K562 (cell line): ENCODE data around the gene AAMDC. TPM values are rescaled to one million over a fixed set of nuclear protein-coding genes. Genes with fewer than 3 reads are reported as not detected.

Experiments used
- ATAC-seq: fragments of 200-7000 bp; cut with Tn5 transposase; 3 replicates; pipeline ENCODE4 v1.9.1; 2020; ENCODE audit warnings: moderate library complexity
- BruUV-seq: library from RNA; stranded (reverse); fragments of 400-500 nt; replicated peaks from 2 replicates; lab custom pipeline; 2021; lab: Mats Ljungman, UMichigan
- CTCF ChIA-PET: fragments of 300-600 bp; formaldehyde crosslinking; extraction: SDS; loops from one replicate; lab custom pipeline; 2021; ENCODE audit warnings: low intra/inter-chr PET ratio; lab: Yijun Ruan, JAX
- POLR2A ChIA-PET: fragments of 300-600, 350-650 bp; sonication (Branson Sonifier 250); formaldehyde crosslinking; extraction: SDS; loops from one replicate; lab custom pipeline; 2021; ENCODE audit warnings: antibody characterized with exemption, inconsistent platforms; lab: Yijun Ruan, JAX
- DNase-seq, 4 experiments: peaks; one replicate each; pipeline versions ENCODE4 v3.0.0 to v3.0.0-alpha.2; 2011 to 2018; ENCODE audit warnings: low spot score in 3 of 4, mixed read lengths in 3 of 4; ENCODE audit errors: extremely low read depth in 1 of 4
- FAIRE-seq: peaks from 2 replicates; lab custom pipeline; 2011; peaks lifted over from hg19 to GRCh38; lab: Jason Lieb, UNC
- H2AFZ ChIP-seq: 2 replicates; pipeline ENCODE4 v1.6.0; 2011; ENCODE audit warnings: low read depth, low read length, control low read depth, inconsistent platforms
- H3K27ac ChIP-seq: fragments of 200-600 bp; 3 replicates; pipeline ENCODE4 v1.8.0; 2011; ENCODE audit warnings: low read depth, mild to moderate bottlenecking, control low read depth, inconsistent platforms, low read length, moderate library complexity, mixed read lengths; ENCODE audit errors: extremely low read depth
- H3K27me3 ChIP-seq, 2 experiments: fragments of 300-600 bp in 1 of 2; 2 replicates in 1 of 2; 3 replicates in 1 of 2; pipeline versions ENCODE4 v1.6.0 to v1.8.0; 2011; ENCODE audit warnings: inconsistent platforms in 2 of 2, low read length in 2 of 2, mild to moderate bottlenecking in 1 of 2, mixed read lengths in 1 of 2, moderate library complexity in 1 of 2; ENCODE audit not compliant: control insufficient read depth in 2 of 2, insufficient read depth in 2 of 2
- H3K36me3 ChIP-seq: fragments of 300-600 bp; 3 replicates; pipeline ENCODE4 v1.8.0; 2011; ENCODE audit warnings: mild to moderate bottlenecking, low read length, inconsistent platforms; ENCODE audit not compliant: control insufficient read depth, insufficient read depth
- H3K4me1 ChIP-seq, 2 experiments: fragments of 200-600 bp in 1 of 2; replicated peaks in 1 of 2; 2 replicates in 1 of 2; 3 replicates in 1 of 2; pipeline versions ENCODE4 v1.5.1 to v1.8.0; 2011; ENCODE audit warnings: inconsistent platforms in 2 of 2, low read length in 2 of 2, mild to moderate bottlenecking in 1 of 2, mixed read lengths in 1 of 2, moderate library complexity in 1 of 2; ENCODE audit not compliant: control insufficient read depth in 2 of 2, insufficient read depth in 2 of 2
- H3K4me2 ChIP-seq: 2 replicates; pipeline ENCODE4 v1.6.1; 2011; ENCODE audit warnings: low read length, control low read depth, inconsistent platforms, mixed read lengths; ENCODE audit not compliant: insufficient read depth
- H3K4me3 ChIP-seq: fragments of 200-600 bp; sonication (generic), shearing (Covaris generic); 2 replicates; pipeline ENCODE4 v1.5.1; 2016; ENCODE audit warnings: control low read depth, inconsistent platforms
- H3K79me2 ChIP-seq: fragments of 200-600 bp; 3 replicates; pipeline ENCODE4 v1.8.0; 2011; ENCODE audit warnings: low read length, inconsistent platforms; ENCODE audit not compliant: control insufficient read depth, insufficient read depth
- H3K9ac ChIP-seq, 2 experiments: 2 replicates each; pipeline versions ENCODE4 v1.6.0 to v1.6.1; 2011; ENCODE audit warnings: low read depth in 2 of 2, low read length in 2 of 2, control low read depth in 1 of 2, inconsistent platforms in 1 of 2, mild to moderate bottlenecking in 1 of 2, mixed read lengths in 1 of 2; ENCODE audit not compliant: insufficient read depth in 1 of 2
- H3K9me1 ChIP-seq: one replicate; pipeline ENCODE4 v1.6.0; 2011; ENCODE audit warnings: inconsistent platforms, mild to moderate bottlenecking, low read length, moderate library complexity; ENCODE audit not compliant: control insufficient read depth, insufficient read depth
- H3K9me3 ChIP-seq: replicated peaks from 2 replicates; pipeline ENCODE4 v1.5.1; 2011; ENCODE audit warnings: low read depth, low read length, inconsistent platforms; ENCODE audit not compliant: control insufficient read depth, insufficient read depth
- H4K20me1 ChIP-seq: replicated peaks from 2 replicates; pipeline ENCODE4 v1.6.1; 2011; ENCODE audit warnings: low read length, inconsistent platforms, mixed read lengths; ENCODE audit not compliant: control insufficient read depth, insufficient read depth
- ADNP ChIP-seq: fragments of 200-800 bp; sonication (Bioruptor generic); IDR thresholded peaks from 2 replicates; pipeline ENCODE4 v1.6.1; 2016; ENCODE audit warnings: missing genetic modification characterization, missing compliant biosample characterization
- ERF ChIP-seq: fragments of 450-650 bp; formaldehyde crosslinking; IDR thresholded peaks from 2 replicates; pipeline ENCODE4 v1.4.0; 2020; ENCODE audit warnings: mild to moderate bottlenecking, mixed read lengths
- EZH2 ChIP-seq: IDR thresholded peaks from 2 replicates; pipeline ENCODE4 v1.6.1; 2012; ENCODE audit warnings: low read depth, mild to moderate bottlenecking, inconsistent platforms, low read length, borderline replicate concordance
- GATAD2A ChIP-seq: fragments of 450-650 bp; IDR thresholded peaks from 2 replicates; pipeline ENCODE4 v1.6.1; 2017
- GATAD2B ChIP-seq: fragments of 450-650 bp; IDR thresholded peaks from 2 replicates; pipeline ENCODE4 v1.6.1; 2017; ENCODE audit warnings: mild to moderate bottlenecking, borderline replicate concordance
- ID3 ChIP-seq, 2 experiments: fragments of 250-450 bp in 1 of 2; fragments of 450-650 bp in 1 of 2; sonication (Bioruptor Pico) in 1 of 2; IDR thresholded peaks; 2 replicates each; pipeline versions ENCODE4 v1.6.1 to v1.8.0; 2016 to 2021; ENCODE audit warnings: mild to moderate bottlenecking in 2 of 2, moderate library complexity in 2 of 2, missing compliant biosample characterization in 1 of 2, missing genetic modification characterization in 1 of 2
- KDM1A ChIP-seq, 2 experiments: fragments of 450-650 bp; IDR thresholded peaks; 2 replicates each; pipeline ENCODE4 v1.6.1; 2016; ENCODE audit warnings: mild to moderate bottlenecking in 2 of 2
- LARP7 ChIP-seq: fragments of 450-650 bp; IDR thresholded peaks from 2 replicates; pipeline ENCODE4 v1.6.1; 2016
- MLLT1 ChIP-seq, 2 experiments: fragments of 450-650 bp; IDR thresholded peaks; 2 replicates each; pipeline ENCODE4 v1.6.1; 2016
- NCOA6 ChIP-seq: fragments of 450-650 bp; IDR thresholded peaks from 2 replicates; pipeline ENCODE4 v1.6.1; 2017; ENCODE audit warnings: mild to moderate bottlenecking
- POLR2H ChIP-seq: IDR thresholded peaks from 2 replicates; pipeline ENCODE4 v1.6.1; 2016; ENCODE audit warnings: missing genetic modification characterization, low read depth, mild to moderate bottlenecking, control low read depth, missing compliant biosample characterization, moderate library complexity
- POLR3G ChIP-seq: IDR thresholded peaks from 2 replicates; pipeline ENCODE4 v1.6.1; 2011; ENCODE audit not compliant: insufficient read length, insufficient replicate concordance; ENCODE audit errors: extremely low read depth
- POU5F1 ChIP-seq: fragments of 150-350 bp; IDR thresholded peaks from 2 replicates; pipeline ENCODE4 v1.6.1; 2014; ENCODE audit warnings: borderline replicate concordance, low read length, low read depth, mild to moderate bottlenecking; ENCODE audit not compliant: partially characterized antibody
- RBM15 ChIP-seq: fragments of 200-400 bp; formaldehyde crosslinking; IDR thresholded peaks from 2 replicates; pipeline ENCODE4 v1.6.1; 2018; ENCODE audit warnings: mild to moderate bottlenecking, low read length, moderate library complexity; ENCODE audit not compliant: insufficient read depth
- SIX5 ChIP-seq, 2 experiments: IDR thresholded peaks; 2 replicates each; pipeline ENCODE4 v1.6.1; 2011; ENCODE audit warnings: low read length in 2 of 2, borderline replicate concordance in 1 of 2, low read depth in 1 of 2, mild to moderate bottlenecking in 1 of 2, moderate library complexity in 1 of 2; ENCODE audit not compliant: insufficient read depth in 1 of 2
- SRF ChIP-seq, 2 experiments: fragments of 250-450, 450-650 bp in 1 of 2; sonication (Bioruptor Pico) in 1 of 2; sonication (generic) in 1 of 2; formaldehyde crosslinking; IDR thresholded peaks; 2 replicates each; pipeline versions ENCODE4 v1.5.0 to v1.5.1; 2020 to 2022; ENCODE audit warnings: mild to moderate bottlenecking in 1 of 2, missing genetic modification reagents in 1 of 2
- SRSF3 ChIP-seq: fragments of 200-400 bp; formaldehyde crosslinking; IDR thresholded peaks from 2 replicates; pipeline ENCODE4 v1.6.1; 2016; ENCODE audit warnings: mild to moderate bottlenecking, low read length, moderate library complexity; ENCODE audit not compliant: insufficient read depth
- SRSF7 ChIP-seq: fragments of 200-400 bp; formaldehyde crosslinking; optimal IDR thresholded peaks from 2 replicates; pipeline ENCODE3; 2017; ENCODE audit warnings: mild to moderate bottlenecking, low read depth, low read length
- STAT5A ChIP-seq: IDR thresholded peaks from 2 replicates; pipeline ENCODE4 v1.6.1; 2012; ENCODE audit warnings: low read length, inconsistent platforms, borderline replicate concordance
- TCF7L2 ChIP-seq: fragments of 150-350 bp; IDR thresholded peaks from 2 replicates; pipeline ENCODE4 v1.6.1; 2016; ENCODE audit warnings: low read depth, mild to moderate bottlenecking, low read length, moderate library complexity
- ZNF408 ChIP-seq: fragments of 250-450 bp; sonication (Bioruptor Pico); IDR thresholded peaks from 2 replicates; pipeline ENCODE4 v1.4.0; 2020; ENCODE audit warnings: low read depth, mild to moderate bottlenecking, moderate library complexity
- ZNF41 ChIP-seq: fragments of 250-450 bp; sonication (Bioruptor Pico); conservative IDR thresholded peaks from 2 replicates; pipeline ENCODE4 v1.4.0; 2020; ENCODE audit warnings: mild to moderate bottlenecking
- WGBS: fragments of 100-300 bp; shearing (Covaris generic); methylation state at CpG from one replicate; pipeline ENCODE4 v1.1.6; 2016; ENCODE audit warnings: low coverage, mixed read lengths; ENCODE audit not compliant: insufficient coverage; ENCODE audit errors: missing lambda C conversion rate; 5-methylcytosine and 5-hydroxymethylcytosine counted together
- in situ Hi-C: fragments of 300-500 bp; cut with MboI; formaldehyde crosslinking; loops from 4 replicates; pipeline ENCODE4 v1.15.0; 2018; ENCODE audit warnings: inconsistent platforms, mixed read lengths
- intact Hi-C: fragments of 100-400 bp; cut with micrococcal nuclease; formaldehyde crosslinking; loops from 2 replicates; pipeline ENCODE4 v1.14.2; 2022
- polyA plus RNA-seq, 8 experiments: library from polyadenylated mRNA; depleted of rRNA in 4 of 8; stranded (reverse) in 5 of 8; unstranded in 3 of 8; fragments of >200 nt; fragmentation: Nextera tagmentation in 2 of 8; fragmentation: Illumina TruSeq in 1 of 8; extraction: Ambion mirVana in 2 of 8; extraction: Trizol in 1 of 8; gene quantifications; 2 replicates each; pipeline versions ENCODE4 v1.2.1 to v1.2.3, GENCODE V29; 2011 to 2014; ENCODE audit warnings: inconsistent platforms in 1 of 8, missing spikeins in 1 of 8
- total RNA-seq, 7 experiments: library from RNA; depleted of rRNA in 6 of 7; stranded (reverse); fragments of >200 nt in 6 of 7; fragmentation: Illumina TruSeq in 2 of 7; extraction: Trizol in 2 of 7; gene quantifications; 2 replicates each; pipeline versions ENCODE4 v1.2.1 to v1.2.3, GENCODE V29; 2011 to 2021; ENCODE audit warnings: low replicate concordance in 1 of 7

Gene AAMDC
- total and polyA plus RNA-seq, 9 of the 15 experiments (the other 6 are each of a cell fraction or from before 2014, with no cell fraction given), result 10.4 to 40.6 (median 15.6) TPM

DNA sequence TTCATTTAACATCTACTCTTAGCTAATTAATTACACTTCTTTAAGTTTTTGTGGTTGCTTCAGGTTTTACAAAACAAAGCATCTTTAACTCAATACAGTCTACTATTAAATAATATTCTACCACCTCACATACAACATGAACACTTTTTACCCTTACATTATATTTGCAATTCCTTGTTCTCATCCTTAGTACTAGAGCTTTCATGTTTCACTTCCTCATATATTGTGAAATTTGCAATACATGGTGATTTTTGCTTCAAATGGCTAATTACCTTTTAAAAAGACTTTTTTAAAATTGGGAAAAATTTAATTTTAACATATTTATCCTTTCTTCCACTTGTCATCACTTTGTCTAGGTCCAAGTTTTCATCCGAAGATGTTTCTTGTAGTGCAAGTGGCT, 37.9 kb upstream of the AAMDC start (continued):
- TF ChIP-seq SIX5 (IDR thresholded peaks at IDR 0.05; ENCODE audit: borderline replicate concordance in 1 of 2, insufficient read depth in 1 of 2, low read depth in 1 of 2, low read length in 2 of 2) (no peak), GATAD2A (no peak), POLR3G (no peak), ID3 (CRISPR knock-in tag; IDR thresholded peaks at IDR 0.05) (no peak), ID3 (tag; IDR thresholded peaks at IDR 0.05) (no peak)

DNA sequence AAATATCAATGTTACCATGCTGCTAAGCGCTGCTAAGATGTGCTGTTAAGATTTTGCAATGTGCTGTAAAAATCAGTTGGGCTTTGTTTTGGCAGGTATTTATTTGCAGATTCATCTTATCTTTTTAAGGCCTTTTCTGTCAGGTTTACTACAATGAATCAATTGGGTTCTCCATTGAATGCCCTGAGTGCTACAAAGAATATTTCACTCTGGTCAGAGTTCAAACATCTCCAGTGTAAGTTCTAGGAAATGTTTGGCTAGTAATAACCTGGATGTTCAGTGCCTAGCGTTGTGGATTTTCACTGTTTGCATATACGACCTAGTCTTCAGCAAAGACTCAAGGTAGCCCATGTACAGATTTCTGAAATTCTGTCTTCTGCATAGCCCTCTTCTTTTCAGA, 36.4 kb upstream of the AAMDC start:
- Histone ChIP-seq H3K27ac (no peak overlapping the region), H2AFZ (no peak overlapping the region), H4K20me1 (no peaks in the 10 kb centered on the region; the same call in 1 of the 2 replicates), H3K4me1 (peaks cover 0 to 5% of the 10 kb centered on the region in 2 experiments; a peak in 2 of 5 replicates), H3K4me3 (no peak overlapping the region), H3K79me2 (peaks cover 77% of the 10 kb centered on the region), H3K36me3 (no peaks in the 10 kb centered on the region; the same call in 2 of the 3 replicates), H3K4me2 (no peak overlapping the region), H3K9ac (no peak overlapping the region), H3K9me1 (no peaks in the 10 kb centered on the region), H3K27me3 (no peaks in the 10 kb centered on the region)
- DNase-seq (no peak), FAIRE-seq (no peak), ATAC-seq (no peak)
- BruUV-seq, result no TSS peak
- POLR2A ChIA-PET, result no interaction called here
- in situ Hi-C loops (no loop called here), intact Hi-C loops (no loop called here)
- WGBS, result 76% methylated on average over 3 of the region's 3 CpGs
- CTCF ChIA-PET, result no interaction called here
- no peak for TF ChIP-seq ERF (CRISPR knock-in tag)
- no peak for TF ChIP-seq SRSF3
- TF ChIP-seq SRF (CRISPR knock-in tag; IDR thresholded peaks at IDR 0.05), result no peak
- TF ChIP-seq GATAD2B, result no peak
- no peak for TF ChIP-seq ADNP (tag)
- no peak for TF ChIP-seq STAT5A
- TF ChIP-seq NCOA6, result no peak
- TF ChIP-seq MLLT1 (IDR thresholded peaks at IDR 0.05), result no peak
- no peak for TF ChIP-seq EZH2
- TF ChIP-seq TCF7L2, result no peak
- no peak for TF ChIP-seq ZNF41 (CRISPR knock-in tag)
- no peak for TF ChIP-seq POLR2H (tag)
- no peak for TF ChIP-seq KDM1A (IDR thresholded peaks at IDR 0.05)
- TF ChIP-seq POU5F1, result no peak
- TF ChIP-seq RBM15, result no peak
- no peak for TF ChIP-seq SRSF7
- no peak for TF ChIP-seq ZNF408
- TF ChIP-seq LARP7, result no peak
- no peak for TF ChIP-seq GATAD2A
- TF ChIP-seq, all 486 proteins: peak for 0
- no peaks in the 10 kb centered on the region for H3K9me3 ChIP-seq
